ENCODE data around the gene DTNBP1.

The DTNBP1 gene

GRCh38 chr6:15510536-15511247 lies 152.1 kb downstream of the DTNBP1 start:
- TF ChIP-seq, protein P1, sequence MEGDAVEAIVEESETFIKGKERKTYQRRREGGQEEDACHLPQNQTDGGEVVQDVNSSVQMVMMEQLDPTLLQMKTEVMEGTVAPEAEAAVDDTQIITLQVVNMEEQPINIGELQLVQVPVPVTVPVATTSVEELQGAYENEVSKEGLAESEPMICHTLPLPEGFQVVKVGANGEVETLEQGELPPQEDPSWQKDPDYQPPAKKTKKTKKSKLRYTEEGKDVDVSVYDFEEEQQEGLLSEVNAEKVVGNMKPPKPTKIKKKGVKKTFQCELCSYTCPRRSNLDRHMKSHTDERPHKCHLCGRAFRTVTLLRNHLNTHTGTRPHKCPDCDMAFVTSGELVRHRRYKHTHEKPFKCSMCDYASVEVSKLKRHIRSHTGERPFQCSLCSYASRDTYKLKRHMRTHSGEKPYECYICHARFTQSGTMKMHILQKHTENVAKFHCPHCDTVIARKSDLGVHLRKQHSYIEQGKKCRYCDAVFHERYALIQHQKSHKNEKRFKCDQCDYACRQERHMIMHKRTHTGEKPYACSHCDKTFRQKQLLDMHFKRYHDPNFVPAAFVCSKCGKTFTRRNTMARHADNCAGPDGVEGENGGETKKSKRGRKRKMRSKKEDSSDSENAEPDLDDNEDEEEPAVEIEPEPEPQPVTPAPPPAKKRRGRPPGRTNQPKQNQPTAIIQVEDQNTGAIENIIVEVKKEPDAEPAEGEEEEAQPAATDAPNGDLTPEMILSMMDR (IDR thresholded peaks at IDR 0.05; ENCODE audit: low read length, missing control alignments) = no peak
- no peak overlapping the region for H3K4me3 ChIP-seq (replicated peaks; ENCODE audit: low read depth, low read length)
- DNase-seq (ENCODE audit: low read depth) = no peak

- no peak overlapping the region for H3K4me3 ChIP-seq (replicated peaks; ENCODE audit: low read depth, low read length)
- TF ChIP-seq, protein P1 (IDR thresholded peaks at IDR 0.05; ENCODE audit: low read length, missing control alignments) = no peak
- no peak for DNase-seq (ENCODE audit: low read depth)
These were observed 152.7 kb downstream of the DTNBP1 start for GRCh38 chr6:15510121-15510520.

DNA sequence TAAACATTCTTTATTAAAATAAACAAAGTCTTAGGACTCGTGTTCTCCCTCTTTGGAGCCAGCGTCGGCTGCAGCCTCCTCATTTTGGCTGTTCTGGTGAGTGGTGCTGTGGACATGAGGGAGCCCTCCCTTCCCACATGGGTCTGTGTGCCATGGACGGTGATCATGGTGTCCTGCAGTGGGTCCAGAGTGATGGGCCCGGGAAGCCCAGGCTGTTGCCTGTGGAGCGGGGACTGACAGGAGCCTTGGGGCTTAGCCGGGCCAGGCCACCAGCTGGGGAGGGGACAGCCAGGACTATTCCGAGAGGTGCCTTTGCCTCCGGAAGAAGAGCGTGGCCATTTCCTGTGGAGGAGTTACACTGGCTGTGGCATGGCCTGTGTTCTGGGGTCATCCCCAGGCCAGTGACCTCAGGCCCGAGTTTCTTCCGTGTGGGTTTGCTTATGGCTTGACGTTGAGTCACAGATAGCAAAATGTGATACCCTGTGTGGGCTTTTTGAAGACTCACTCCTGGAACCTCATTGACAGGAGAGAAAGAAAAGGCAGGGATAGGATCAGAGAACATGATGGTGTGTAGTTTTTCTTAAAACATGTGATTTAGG lies 153.4 kb downstream of the DTNBP1 start:
- no peak for DNase-seq (ENCODE audit: low read depth)
- H3K4me3 ChIP-seq (replicated peaks; ENCODE audit: low read depth, low read length) = no peak overlapping the region
- TF ChIP-seq, protein P1 (IDR thresholded peaks at IDR 0.05; ENCODE audit: low read length, missing control alignments) = no peak

- TF ChIP-seq, protein P1 (IDR thresholded peaks at IDR 0.05; ENCODE audit: low read length, missing control alignments) = no peak
- no peak for DNase-seq (ENCODE audit: low read depth)
- no peak overlapping the region for H3K4me3 ChIP-seq (replicated peaks; ENCODE audit: low read depth, low read length)
These were observed 153.9 kb downstream of the DTNBP1 start for GRCh38 chr6:15508931-15509330.

- TF ChIP-seq, protein P1 (IDR thresholded peaks at IDR 0.05; ENCODE audit: low read length, missing control alignments) = no peak
- no peak for DNase-seq (ENCODE audit: low read depth)
- H3K4me3 ChIP-seq (replicated peaks; ENCODE audit: low read depth, low read length) = no peak overlapping the region
These were observed 154.4 kb downstream of the DTNBP1 start for GRCh38 chr6:15508441-15508871.

DNA sequence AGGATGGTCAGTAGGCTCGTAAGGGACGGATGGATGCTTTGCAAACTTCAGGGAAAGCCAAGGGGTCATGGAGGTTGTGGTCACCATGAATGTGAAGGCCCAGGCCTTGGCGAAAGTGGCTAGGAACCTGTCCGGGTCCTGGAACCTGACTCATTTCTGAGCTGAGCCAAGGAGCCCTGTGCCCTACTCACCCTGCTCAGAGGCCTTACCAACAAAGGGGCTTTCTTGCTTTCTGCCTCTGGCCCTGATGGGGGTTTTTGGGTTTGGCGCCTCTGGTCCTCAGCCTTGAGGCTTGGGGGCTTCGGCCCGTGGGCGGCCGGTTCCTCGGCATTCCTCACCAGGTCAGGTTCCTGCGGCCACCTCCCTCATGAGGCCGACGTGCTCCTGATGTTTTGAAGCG lies 155.1 kb downstream of the DTNBP1 start:
- no peak overlapping the region for H3K4me3 ChIP-seq (replicated peaks; ENCODE audit: low read depth, low read length)
- TF ChIP-seq, protein P1 (IDR thresholded peaks at IDR 0.05; ENCODE audit: low read length, missing control alignments) = no peak
- DNase-seq (ENCODE audit: low read depth) = no peak

GRCh38 chr6:15507221-15507620 lies 155.6 kb downstream of the DTNBP1 start:
- TF ChIP-seq, protein P1 (IDR thresholded peaks at IDR 0.05; ENCODE audit: low read length, missing control alignments) = no peak
- H3K4me3 ChIP-seq (replicated peaks; ENCODE audit: low read depth, low read length) = no peak overlapping the region
- no peak for DNase-seq (ENCODE audit: low read depth)

All from fibroblast of pulmonary artery (primary cell).